SK-N-SH (cell line): Measurements from ENCODE around the gene GALNTL6. TPM values are rescaled to one million over a fixed set of nuclear protein-coding genes. Genes with fewer than 3 reads are reported as not detected.

Experiments
- CTCF ChIA-PET: fragments of 300-600, 350-600 bp; formaldehyde crosslinking; extraction: SDS; loops from one replicate; lab custom pipeline; 2021; lab: Yijun Ruan, JAX
- POLR2A ChIA-PET: fragments of 350-600 bp; sonication (Branson Sonifier 250); formaldehyde crosslinking; extraction: SDS; loops from one replicate; lab custom pipeline; 2020; ENCODE audit warnings: antibody characterized with exemption, inconsistent platforms; lab: Yijun Ruan, JAX
- DNase-seq: peaks from one replicate; pipeline ENCODE4 v3.0.0; 2012
- H2AFZ ChIP-seq: fragments of 200-600 bp; sonication (generic); 2 replicates; pipeline ENCODE4 v1.8.1; 2016; ENCODE audit warnings: antibody characterized with exemption, mild to moderate bottlenecking, low read depth
- H3F3A ChIP-seq: fragments of 200-600 bp; sonication (generic); replicated peaks from 2 replicates; pipeline ENCODE3; 2016; ENCODE audit warnings: antibody characterized with exemption, mild to moderate bottlenecking; ENCODE audit not compliant: insufficient read depth
- H3K27ac ChIP-seq, 2 experiments: fragments of 200-500 bp in 1 of 2; fragments of 200-600 bp in 1 of 2; sonication (Bioruptor generic) in 1 of 2; sonication (generic), shearing (Covaris generic) in 1 of 2; 2 replicates each; pipeline versions ENCODE4 v1.5.1 to v1.6.1; 2014 to 2016; ENCODE audit warnings: low read depth in 2 of 2, inconsistent platforms in 1 of 2, low read length in 1 of 2, mild to moderate bottlenecking in 1 of 2, mixed read lengths in 1 of 2
- H3K27me3 ChIP-seq: fragments of 200-600 bp; sonication (generic), shearing (Covaris generic); 2 replicates; pipeline ENCODE4 v1.6.1; 2016; ENCODE audit warnings: mixed run types; ENCODE audit not compliant: insufficient read depth
- H3K36me3 ChIP-seq, 2 experiments: fragments of 200-500 bp in 1 of 2; fragments of 200-600 bp in 1 of 2; sonication (Bioruptor generic) in 1 of 2; sonication (generic) in 1 of 2; replicated peaks in 1 of 2; 2 replicates each; pipeline versions ENCODE3 to v1.5.1; 2014 to 2016; ENCODE audit warnings: low read length in 1 of 2, mild to moderate bottlenecking in 1 of 2; ENCODE audit not compliant: insufficient read depth in 2 of 2, control insufficient read depth in 1 of 2
- H3K4me1 ChIP-seq, 2 experiments: fragments of 200-500 bp in 1 of 2; fragments of 200-600 bp in 1 of 2; sonication (Bioruptor generic) in 1 of 2; sonication (generic), shearing (Covaris generic) in 1 of 2; 2 replicates each; pipeline versions ENCODE4 v1.5.1 to v1.6.1; 2014 to 2016; ENCODE audit warnings: low read depth in 1 of 2, low read length in 1 of 2, mixed run types in 1 of 2; ENCODE audit not compliant: insufficient read depth in 2 of 2, control insufficient read depth in 1 of 2
- H3K4me2 ChIP-seq: fragments of 200-600 bp; sonication (generic), shearing (Covaris generic); 2 replicates; pipeline ENCODE4 v1.6.1; 2017; ENCODE audit warnings: mixed run types
- H3K4me3 ChIP-seq, 2 experiments: fragments of 200-500 bp in 1 of 2; fragments of 200-600 bp in 1 of 2; sonication (Bioruptor generic) in 1 of 2; sonication (generic), shearing (Covaris generic) in 1 of 2; 2 replicates each; pipeline versions ENCODE4 v1.5.1 to v1.8.1; 2014 to 2016; ENCODE audit warnings: low read depth in 2 of 2, inconsistent platforms in 1 of 2, low read length in 1 of 2, mild to moderate bottlenecking in 1 of 2, mixed read lengths in 1 of 2, moderate library complexity in 1 of 2
- H3K79me2 ChIP-seq: fragments of 200-600 bp; sonication (generic); 2 replicates; pipeline ENCODE4 v1.8.1; 2017; ENCODE audit warnings: mild to moderate bottlenecking; ENCODE audit not compliant: insufficient read depth
- H3K9ac ChIP-seq: fragments of 200-600 bp; sonication (generic); 2 replicates; pipeline ENCODE4 v1.6.1; 2017; ENCODE audit warnings: mixed run types
- H3K9me2 ChIP-seq: fragments of 200-600 bp; sonication (generic); 2 replicates; pipeline ENCODE4 v1.6.1; 2017; ENCODE audit warnings: mixed run types
- H3K9me3 ChIP-seq: fragments of 200-600 bp; sonication (generic); 2 replicates; pipeline ENCODE4 v1.6.1; 2017; ENCODE audit warnings: mixed run types, mild to moderate bottlenecking, moderate library complexity
- H4K20me1 ChIP-seq: fragments of 200-600 bp; sonication (generic); 2 replicates; pipeline ENCODE4 v1.6.1; 2017; ENCODE audit warnings: mild to moderate bottlenecking, mixed run types; ENCODE audit not compliant: insufficient read depth
- CHD2 ChIP-seq: fragments of 150-350 bp; IDR thresholded peaks from 2 replicates; pipeline ENCODE4 v1.6.1; 2018; ENCODE audit warnings: low read length; ENCODE audit not compliant: partially characterized antibody
- ELF1 ChIP-seq: IDR thresholded peaks from 2 replicates; pipeline ENCODE4 v1.4.0; 2012
- FOSL2 ChIP-seq: IDR thresholded peaks from 2 replicates; pipeline ENCODE4 v1.4.0; 2012; ENCODE audit warnings: low read depth, mild to moderate bottlenecking, moderate library complexity, borderline replicate concordance
- GATA2 ChIP-seq: sonication (generic); formaldehyde crosslinking; IDR thresholded peaks from 2 replicates; pipeline ENCODE4 v1.5.0; 2020; ENCODE audit warnings: mild to moderate bottlenecking, missing genetic modification reagents
- JUND ChIP-seq: IDR thresholded peaks from 2 replicates; pipeline ENCODE4 v1.4.0; 2012
- MEF2A ChIP-seq: IDR thresholded peaks from 2 replicates; pipeline ENCODE4 v1.4.0; 2012; ENCODE audit warnings: low read depth, borderline replicate concordance
- NRF1 ChIP-seq: IDR thresholded peaks from 2 replicates; pipeline ENCODE4 v1.6.1; 2012; ENCODE audit warnings: low read depth, mild to moderate bottlenecking, low read length
- POLR2AphosphoS5 ChIP-seq: IDR thresholded peaks from 2 replicates; pipeline ENCODE4 v1.6.1; 2012; ENCODE audit warnings: low read depth, low read length
- RFX5 ChIP-seq: IDR thresholded peaks from 2 replicates; pipeline ENCODE4 v1.6.1; 2012; ENCODE audit warnings: mild to moderate bottlenecking, improper control_type of control experiment, low read length
- TCF12 ChIP-seq: IDR thresholded peaks from 2 replicates; pipeline ENCODE4 v1.4.0; 2012
- TEAD4 ChIP-seq: IDR thresholded peaks from 2 replicates; pipeline ENCODE4 v1.4.0; 2012; ENCODE audit warnings: mild to moderate bottlenecking, borderline replicate concordance; ENCODE audit not compliant: insufficient read depth
- USF1 ChIP-seq: IDR thresholded peaks from 2 replicates; pipeline ENCODE4 v1.4.0; 2012; ENCODE audit warnings: low read depth, borderline replicate concordance
- WGBS: methylation state at CpG from one replicate; pipeline ENCODE4 v1.1.6; 2017; ENCODE audit warnings: low lambda C conversion rate; 5-methylcytosine and 5-hydroxymethylcytosine counted together
- polyA plus RNA-seq, 3 experiments: library from polyadenylated mRNA; depleted of rRNA; stranded (reverse); fragments of >200 nt; gene quantifications; 2 replicates each; pipeline ENCODE4 v1.2.3, GENCODE V29; 2012
- TF ChIP-seq, protein P1 (sequence below): fragments of 200-600 bp; sonication (generic); IDR thresholded peaks from 2 replicates; pipeline ENCODE4 v1.6.1; 2017; ENCODE audit warnings: antibody characterized with exemption, mild to moderate bottlenecking, moderate library complexity

The GALNTL6 gene
- polyA plus RNA-seq, 1 of the 3 experiments (the other 2 are of a cell fraction), result 0.07 TPM

GRCh38 chr4:173038192-173038896 is 1225.1 kb downstream of the GALNTL6 start:
- Histone ChIP-seq H3K79me2 (no peaks in the 10 kb centered on the region), H3K4me1 (peaks cover 0 to 14% of the 10 kb centered on the region in 2 experiments; a peak in 2 of 4 replicates), H4K20me1 (no peaks in the 10 kb centered on the region), H3K4me3 (no peak overlapping the region), H3K9me2 (no peaks in the 10 kb centered on the region), H3K9me3 (no peaks in the 10 kb centered on the region), H3K27ac (no peak overlapping the region), H3K9ac (no peak overlapping the region), H3K4me2 (no peak overlapping the region), H3K36me3 (no peaks in the 10 kb centered on the region), H3K27me3 (no peaks in the 10 kb centered on the region), H2AFZ (no peak overlapping the region), H3F3A (no peaks in the 10 kb centered on the region)
- ChIA-PET CTCF (interaction anchor here (1.0 to 2.3 kb wide), 5 partner anchors 9 to 263 kb away, joined by 4 to 9 read pairs (median 6); no protein-coding TSS in a partner anchor), POLR2A (no interaction called here)
- no peak for TF ChIP-seq TCF12
- 81% methylated on average over 6 of the region's 6 CpGs for WGBS
- no peak for DNase-seq

- no peaks in the 10 kb centered on the region for H3K27me3 ChIP-seq
- no peaks in the 10 kb centered on the region for H4K20me1 ChIP-seq
- H3K36me3 ChIP-seq, result no peaks in the 10 kb centered on the region
- no peak overlapping the region for H3K4me3 ChIP-seq
- H3K79me2 ChIP-seq, result no peaks in the 10 kb centered on the region
- H3K9me2 ChIP-seq, result no peaks in the 10 kb centered on the region
- 42% methylated on average over 5 of the region's 5 CpGs for WGBS
- peaks cover 0 to 14% of the 10 kb centered on the region in 2 experiments; a peak in 2 of 4 replicates for H3K4me1 ChIP-seq
- H3K9ac ChIP-seq, result no peak overlapping the region
- H2AFZ ChIP-seq, result no peak overlapping the region
- H3K9me3 ChIP-seq, result no peaks in the 10 kb centered on the region
- no peak overlapping the region; a peak in 1 of 4 replicates for H3K27ac ChIP-seq
- no peak overlapping the region for H3K4me2 ChIP-seq
- ChIA-PET POLR2A (no interaction called here), CTCF (interaction anchor here (1.0 to 2.1 kb wide), 4 partner anchors 11 to 262 kb away, joined by 3 to 7 read pairs (median 5); no protein-coding TSS in a partner anchor)
- no peaks in the 10 kb centered on the region for H3F3A ChIP-seq
- no peak for DNase-seq
- no peak for TF ChIP-seq POLR2AphosphoS5
- no peak for TF ChIP-seq MEF2A
- TF ChIP-seq RFX5, result no peak
- no peak for TF ChIP-seq JUND
- no peak for TF ChIP-seq TCF12
- TF ChIP-seq NRF1, result no peak
- TF ChIP-seq USF1, result no peak
- no peak for TF ChIP-seq TEAD4
- TF ChIP-seq, protein P1, sequence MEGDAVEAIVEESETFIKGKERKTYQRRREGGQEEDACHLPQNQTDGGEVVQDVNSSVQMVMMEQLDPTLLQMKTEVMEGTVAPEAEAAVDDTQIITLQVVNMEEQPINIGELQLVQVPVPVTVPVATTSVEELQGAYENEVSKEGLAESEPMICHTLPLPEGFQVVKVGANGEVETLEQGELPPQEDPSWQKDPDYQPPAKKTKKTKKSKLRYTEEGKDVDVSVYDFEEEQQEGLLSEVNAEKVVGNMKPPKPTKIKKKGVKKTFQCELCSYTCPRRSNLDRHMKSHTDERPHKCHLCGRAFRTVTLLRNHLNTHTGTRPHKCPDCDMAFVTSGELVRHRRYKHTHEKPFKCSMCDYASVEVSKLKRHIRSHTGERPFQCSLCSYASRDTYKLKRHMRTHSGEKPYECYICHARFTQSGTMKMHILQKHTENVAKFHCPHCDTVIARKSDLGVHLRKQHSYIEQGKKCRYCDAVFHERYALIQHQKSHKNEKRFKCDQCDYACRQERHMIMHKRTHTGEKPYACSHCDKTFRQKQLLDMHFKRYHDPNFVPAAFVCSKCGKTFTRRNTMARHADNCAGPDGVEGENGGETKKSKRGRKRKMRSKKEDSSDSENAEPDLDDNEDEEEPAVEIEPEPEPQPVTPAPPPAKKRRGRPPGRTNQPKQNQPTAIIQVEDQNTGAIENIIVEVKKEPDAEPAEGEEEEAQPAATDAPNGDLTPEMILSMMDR, result no peak
- TF ChIP-seq FOSL2, result no peak
- TF ChIP-seq GATA2 (CRISPR knock-in tag), result no peak
- TF ChIP-seq ELF1, result no peak
- no peak for TF ChIP-seq CHD2
Measured at GRCh38 chr4:173039617-173040577, 1226.7 kb downstream of the GALNTL6 start.
